IPS-18c (cell line): Measurements from ENCODE around the gene GLT1D1.
"Not testable (repeated sequence)": the region's sequence is repeated elsewhere in the genome, so short reads cannot be mapped to it uniquely, and the experiment has no call there.

ENCODE experiments used
- H3K4me3 ChIP-seq: 2 replicates; pipeline ENCODE4 v1.7.0; 2013; ENCODE audit warnings: low read depth, mild to moderate bottlenecking, low read length, moderate library complexity; ENCODE audit not compliant: insufficient read depth
- H3K9me3 ChIP-seq: one replicate; pipeline ENCODE4 v1.6.1; 2013; ENCODE audit warnings: mild to moderate bottlenecking, low read length, moderate library complexity; ENCODE audit not compliant: control insufficient read depth, insufficient read depth

The GLT1D1 gene

DNA sequence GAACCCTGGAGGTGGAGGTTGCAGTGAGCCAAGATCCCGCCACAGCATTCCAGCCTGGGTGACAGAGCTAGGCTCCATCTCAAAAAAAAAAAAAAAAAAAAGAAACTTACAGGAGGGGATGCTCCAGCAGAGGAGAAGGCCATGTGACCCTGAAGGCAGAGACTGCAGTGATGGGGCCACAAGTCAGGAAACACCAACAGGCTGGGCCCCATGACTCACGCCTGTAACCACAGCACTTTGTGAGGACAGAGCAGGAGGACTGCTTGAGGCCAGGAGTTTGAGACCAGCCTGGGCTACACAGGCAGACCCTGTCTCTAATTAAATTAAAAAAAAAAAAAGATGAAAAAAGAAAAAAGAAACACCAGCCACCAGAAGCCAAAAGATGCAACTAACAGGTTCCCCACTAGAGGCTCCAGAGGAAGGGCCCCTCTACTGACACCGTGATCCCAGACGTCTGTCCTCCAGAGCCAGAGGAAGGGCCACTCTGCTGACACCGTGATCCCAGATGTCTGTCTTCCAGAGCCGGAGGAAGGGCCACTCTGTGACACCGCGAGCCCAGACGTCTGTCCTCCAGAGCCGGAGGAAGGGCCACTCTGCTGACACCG, 9.1 kb upstream of the GLT1D1 start:
- H3K9me3 ChIP-seq = peaks cover 2% of the 10 kb centered on the region
- no peak overlapping the region for H3K4me3 ChIP-seq

- not testable (repeated sequence) for H3K9me3 ChIP-seq, H3K4me3 ChIP-seq
These were observed 6.6 kb upstream of the GLT1D1 start for GRCh38 chr12:128846671-128847070.

DNA sequence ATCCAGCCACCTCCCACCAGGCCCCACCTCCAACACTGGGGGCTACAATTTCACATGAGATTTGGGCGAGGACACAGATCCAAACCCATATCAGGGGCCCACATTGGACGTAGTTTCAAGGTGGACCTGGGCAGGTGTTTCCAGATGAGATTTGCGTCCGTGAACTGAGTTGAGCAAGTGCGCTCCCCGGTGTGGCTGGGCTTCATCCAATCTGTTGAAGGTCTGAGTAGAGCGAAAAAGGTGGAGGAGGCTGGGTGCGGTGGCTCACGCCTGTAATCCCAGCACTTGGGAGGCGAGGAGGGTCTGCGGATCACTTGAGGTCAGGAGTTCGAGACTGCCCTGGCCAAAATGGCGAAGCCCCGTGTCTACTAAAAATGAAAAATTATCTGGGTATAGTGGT, 4.9 kb upstream of the GLT1D1 start:
- peaks cover 2% of the 10 kb centered on the region for H3K9me3 ChIP-seq
- no peak overlapping the region for H3K4me3 ChIP-seq

DNA sequence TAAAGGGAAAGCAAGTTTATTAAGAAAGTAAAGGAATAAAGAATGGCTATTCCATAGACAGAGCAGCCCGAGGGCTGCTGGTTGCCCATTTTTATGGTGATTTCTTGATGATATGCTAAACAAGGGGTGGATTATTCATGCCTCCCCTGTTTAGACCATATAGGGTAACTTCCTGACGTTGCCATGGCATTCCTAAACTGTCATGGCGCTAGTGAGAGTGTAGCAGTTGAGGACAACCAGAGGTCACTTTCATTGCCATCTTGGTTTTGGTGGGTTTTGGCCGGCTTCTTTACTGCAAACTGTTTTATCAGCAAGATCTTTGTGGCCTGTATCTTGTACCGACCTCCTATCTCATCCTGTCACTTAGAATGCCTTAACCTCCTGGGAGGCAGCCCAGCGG, 3.5 kb upstream of the GLT1D1 start:
- H3K4me3 ChIP-seq, H3K9me3 ChIP-seq: not testable (repeated sequence)

- Histone ChIP-seq H3K9me3 (peaks cover 2% of the 10 kb centered on the region), H3K4me3 (no peak overlapping the region)
These were observed 2.9 kb upstream of the GLT1D1 start for GRCh38 chr12:128850400-128850799.

GRCh38 chr12:128851429-128851828, 1.8 kb upstream of the GLT1D1 start:
- H3K4me3 ChIP-seq = not testable (repeated sequence)

DNA sequence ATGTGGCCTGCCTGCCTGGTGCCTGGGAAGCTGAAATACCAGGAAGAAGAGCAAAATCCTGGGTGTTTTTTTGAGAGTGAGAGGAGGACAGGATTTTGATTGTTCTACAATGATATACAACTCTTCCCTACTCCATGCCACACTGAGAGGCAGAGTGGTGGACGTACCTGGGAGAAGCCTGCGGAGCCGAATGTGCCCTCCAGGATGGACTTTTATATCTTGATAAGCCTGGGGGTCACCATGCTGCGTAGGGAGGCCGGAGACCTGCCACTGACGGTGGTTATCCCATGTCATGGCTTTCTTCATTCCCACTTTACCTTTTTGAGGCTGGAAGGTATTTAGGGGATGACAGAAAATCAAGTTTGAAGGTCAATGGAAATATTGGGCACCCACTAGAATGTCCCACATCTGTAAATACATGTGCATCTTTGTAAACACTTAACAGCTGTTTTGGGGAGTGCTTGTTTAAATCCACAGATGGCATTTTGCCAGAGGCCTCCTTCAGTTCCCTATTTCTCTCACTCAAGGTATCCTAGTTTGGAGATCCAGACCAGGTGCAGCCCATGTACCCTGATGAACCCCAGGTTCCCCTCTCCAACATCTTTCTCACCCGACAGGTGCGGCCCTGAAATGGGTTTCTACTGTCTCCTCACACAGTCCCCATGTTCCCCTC, 1.1 kb upstream of the GLT1D1 start:
- peaks cover 2% of the 10 kb centered on the region for H3K9me3 ChIP-seq
- H3K4me3 ChIP-seq = no peak overlapping the region

More at GRCh38 chr12:128851429-128851828, 1.8 kb upstream of the GLT1D1 start:
- not testable (repeated sequence) for H3K9me3 ChIP-seq

DNA sequence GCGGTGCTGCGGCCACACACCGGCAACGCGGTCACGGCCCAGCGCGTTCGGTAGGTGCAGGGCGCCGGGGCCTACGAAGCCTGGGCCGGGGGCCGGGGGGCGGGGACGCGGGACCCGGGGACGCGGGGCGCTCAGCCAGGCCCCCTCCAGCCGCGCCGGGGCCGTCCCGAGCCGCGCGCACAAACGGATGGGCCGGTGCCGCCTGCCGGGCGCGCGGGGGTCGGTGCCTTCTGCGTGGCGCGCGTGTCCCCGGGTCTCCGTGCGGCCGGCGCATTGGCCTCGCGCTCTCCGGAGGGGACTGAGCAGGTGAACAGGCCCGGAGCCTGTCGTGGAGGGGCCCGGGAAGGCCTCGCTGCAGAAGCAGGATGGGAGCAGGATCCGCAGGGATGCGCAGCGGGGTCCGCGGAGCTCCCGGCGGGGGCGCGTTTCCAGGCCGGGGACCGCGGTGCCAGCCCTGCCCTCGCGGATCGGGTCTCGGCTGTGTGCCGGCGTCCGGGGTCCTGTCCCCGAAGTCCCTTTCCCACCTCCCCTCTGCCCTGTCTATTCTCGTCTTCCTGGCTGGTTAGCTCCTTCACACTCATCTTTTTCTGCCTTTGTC, 421 bp downstream of the GLT1D1 start:
- Histone ChIP-seq H3K9me3 (no peaks in the 10 kb centered on the region), H3K4me3 (peak overlapping the region; percentile 73)

DNA sequence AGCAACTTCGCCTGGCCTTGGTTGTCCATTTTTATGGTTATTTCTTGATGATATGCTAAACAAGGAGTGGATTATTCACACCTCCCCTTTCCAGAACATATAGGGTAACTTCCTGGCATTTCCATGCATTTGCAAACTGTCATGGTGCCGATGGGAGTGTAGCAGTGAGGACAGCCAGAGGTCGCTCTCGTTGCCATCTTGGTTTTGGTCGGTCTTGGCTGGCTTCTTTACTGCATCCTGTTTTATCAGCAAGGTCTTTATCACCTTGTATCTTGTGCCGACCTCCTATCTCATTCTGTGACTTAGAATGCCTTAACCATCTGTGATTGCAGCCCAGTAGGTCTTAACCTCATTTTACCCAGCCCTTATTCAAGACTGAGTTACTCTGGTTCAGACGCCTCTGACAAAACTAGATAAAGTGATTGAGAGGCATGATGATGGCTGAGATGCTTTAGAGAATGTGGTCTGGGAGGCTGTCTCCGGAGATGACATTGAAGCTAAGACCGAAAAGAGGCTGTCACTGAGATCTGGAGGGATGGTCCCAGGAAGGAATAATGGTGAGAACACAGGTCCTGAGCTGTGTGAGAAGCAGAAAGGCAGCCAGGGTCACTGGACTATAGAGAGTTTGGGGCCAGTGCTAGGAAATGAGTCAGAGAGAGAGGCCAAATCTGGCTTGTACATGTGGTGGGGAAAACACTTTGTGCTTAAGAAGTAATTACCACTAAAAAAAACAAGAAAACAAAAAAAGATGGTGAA, 2.9 kb downstream of the GLT1D1 start:
- no peak overlapping the region for H3K4me3 ChIP-seq
- H3K9me3 ChIP-seq = no peaks in the 10 kb centered on the region

DNA sequence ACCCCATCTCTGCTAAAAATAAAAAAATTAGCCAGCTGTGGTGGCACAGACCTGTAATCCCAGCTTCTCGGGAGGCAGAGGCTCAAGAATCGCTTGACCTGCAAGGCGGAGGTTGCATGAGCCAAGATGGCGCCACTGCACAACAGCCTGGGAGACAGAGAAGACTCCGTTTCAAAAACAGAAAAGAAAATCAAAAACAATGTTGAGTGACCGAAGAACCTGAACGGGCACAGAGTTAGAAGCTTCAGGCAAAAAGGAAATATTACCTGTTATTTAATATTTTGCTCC, 3.5 kb downstream of the GLT1D1 start:
- Histone ChIP-seq H3K4me3 (no peak overlapping the region), H3K9me3 (no peaks in the 10 kb centered on the region)

DNA sequence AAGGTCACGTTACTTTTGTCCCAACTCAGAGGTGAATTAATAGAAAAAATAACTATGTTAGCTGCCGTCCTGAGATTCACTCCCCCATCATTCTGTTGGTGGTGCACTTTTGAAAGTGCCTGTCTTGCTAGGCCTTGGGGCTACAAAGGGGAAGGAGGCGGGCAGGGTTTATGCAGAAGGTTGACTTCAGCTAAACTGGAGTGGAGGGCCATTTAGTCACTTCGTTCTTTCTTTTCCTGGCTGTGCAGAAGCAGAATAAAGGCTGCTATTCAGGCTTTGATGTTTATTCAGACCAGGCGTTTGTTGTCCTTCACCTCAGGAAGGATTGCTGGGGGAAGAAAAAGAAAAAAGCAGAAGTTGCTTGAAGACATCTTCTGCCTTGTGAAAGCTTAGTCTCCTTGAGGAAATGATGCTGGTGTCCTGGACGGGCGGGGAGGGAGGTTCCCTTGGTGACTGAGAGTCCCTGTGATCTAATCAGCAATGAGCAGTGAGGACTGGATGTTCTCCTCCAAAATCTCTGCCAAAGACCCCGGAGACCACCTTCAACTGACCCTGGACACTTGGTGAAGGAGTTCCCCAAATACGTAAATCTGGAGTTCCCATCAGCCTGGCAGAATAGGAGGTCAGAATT, 4.0 kb downstream of the GLT1D1 start:
- Histone ChIP-seq H3K9me3 (no peaks in the 10 kb centered on the region), H3K4me3 (no peak overlapping the region)

DNA sequence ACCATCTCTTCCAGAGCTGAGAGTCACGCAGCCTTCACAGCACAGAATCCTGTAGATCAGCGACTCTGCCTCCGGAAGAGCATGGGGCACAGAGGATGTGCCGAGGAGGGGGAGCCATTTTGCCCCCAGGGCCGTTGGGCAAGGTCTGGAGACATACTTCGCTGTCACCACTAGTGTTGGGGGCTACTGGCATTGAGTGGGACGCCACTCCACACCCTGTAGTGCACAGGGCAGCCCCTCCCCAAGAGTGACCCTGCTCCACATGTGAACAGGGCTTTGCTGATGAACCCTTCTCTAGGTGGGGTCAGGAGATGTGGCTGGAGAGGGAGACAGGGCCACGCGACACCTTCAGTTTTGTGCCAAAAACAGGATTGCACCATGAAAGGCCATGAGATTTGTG, 6.0 kb downstream of the GLT1D1 start:
- H3K4me3 ChIP-seq = no peak overlapping the region
- H3K9me3 ChIP-seq = no peaks in the 10 kb centered on the region

DNA sequence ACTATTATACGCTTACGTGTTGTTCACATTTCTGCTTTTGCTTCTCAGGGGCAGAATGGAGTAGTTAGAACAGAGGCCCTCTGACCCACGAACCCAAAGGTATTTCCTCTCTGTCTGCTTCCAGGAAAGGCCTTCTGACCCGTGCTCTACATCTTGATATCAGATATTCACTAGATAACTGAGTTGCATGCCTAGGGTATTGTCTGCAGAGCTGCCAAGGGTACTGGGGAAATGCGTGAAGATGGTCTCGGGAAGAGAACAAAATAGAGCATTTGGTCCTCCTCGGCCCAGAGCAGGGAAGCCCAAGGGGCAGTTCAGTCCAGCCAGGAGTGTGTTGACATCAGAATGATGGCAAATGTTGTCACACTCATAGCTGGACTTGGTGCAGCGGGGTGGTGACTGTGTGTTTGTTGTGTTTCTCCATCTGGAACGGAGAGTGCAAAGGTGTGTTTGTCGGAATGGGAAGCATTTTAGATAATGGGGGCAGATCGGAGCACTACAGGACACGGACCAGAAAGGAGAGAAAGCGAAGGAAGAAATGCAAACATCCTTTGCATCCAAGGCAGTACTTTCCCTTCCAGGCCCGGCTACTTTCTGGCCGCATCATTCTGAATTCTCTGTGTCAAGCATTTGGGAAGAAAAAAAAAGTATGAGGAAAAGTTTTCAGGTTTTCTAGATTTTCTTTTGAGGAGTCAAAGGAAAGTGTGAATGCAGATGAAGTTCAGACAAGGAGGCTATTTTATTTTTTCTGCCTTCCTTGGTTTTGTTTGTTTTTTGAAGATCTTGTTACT, 8.1 kb downstream of the GLT1D1 start:
- no peaks in the 10 kb centered on the region for H3K9me3 ChIP-seq
- H3K4me3 ChIP-seq = no peak overlapping the region

- Histone ChIP-seq H3K9me3 (no peaks in the 10 kb centered on the region), H3K4me3 (no peak overlapping the region)
These were observed 10.7 kb downstream of the GLT1D1 start for GRCh38 chr12:128863957-128864356.

- Histone ChIP-seq H3K9me3 (no peaks in the 10 kb centered on the region), H3K4me3 (no peak overlapping the region)
These were observed 11.4 kb downstream of the GLT1D1 start for GRCh38 chr12:128864516-128865186.

GRCh38 chr12:128867466-128867865, 14.2 kb downstream of the GLT1D1 start:
- no peaks in the 10 kb centered on the region for H3K9me3 ChIP-seq
- no peak overlapping the region for H3K4me3 ChIP-seq

- Histone ChIP-seq H3K4me3 (no peak overlapping the region), H3K9me3 (no peaks in the 10 kb centered on the region)
These were observed 18.2 kb downstream of the GLT1D1 start for GRCh38 chr12:128871516-128871892.
